ENCODE results near the gene SV2C.
"Not testable (repeated sequence)": the region's sequence is repeated elsewhere in the genome, so short reads cannot be mapped to it uniquely, and the experiment has no call there.

Gene SV2C

DNA sequence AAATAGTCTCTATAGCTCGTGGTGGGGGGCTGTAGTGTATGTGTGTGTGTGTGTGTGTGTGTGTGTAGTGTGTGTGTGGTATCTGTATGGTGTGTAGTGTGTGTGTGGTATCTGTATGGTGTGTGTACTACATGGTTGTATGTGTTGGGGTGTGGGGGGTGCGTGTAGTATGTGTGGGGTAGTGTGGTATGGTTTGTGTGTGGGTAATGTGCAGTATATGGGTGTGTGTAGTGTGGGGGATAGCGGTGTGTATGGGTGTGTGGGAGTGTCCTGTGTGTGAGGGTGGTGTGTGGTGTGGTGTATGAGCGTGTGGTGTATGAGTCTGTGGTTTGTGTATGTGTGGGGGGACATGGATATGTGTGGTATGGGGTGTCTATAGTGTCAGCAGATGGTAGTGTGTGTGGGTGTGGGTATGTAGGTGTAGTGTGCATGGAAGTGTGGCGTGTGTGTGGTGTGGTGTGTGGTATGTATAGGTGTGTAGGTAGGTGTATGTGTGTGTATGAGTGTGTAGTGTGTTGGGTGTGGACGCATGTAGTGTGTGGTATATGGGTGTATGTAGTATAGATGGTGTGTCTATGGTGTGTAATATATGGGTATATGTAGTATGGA, 174.1 kb downstream of the SV2C start:
- DNase-seq, result no peak

DNA sequence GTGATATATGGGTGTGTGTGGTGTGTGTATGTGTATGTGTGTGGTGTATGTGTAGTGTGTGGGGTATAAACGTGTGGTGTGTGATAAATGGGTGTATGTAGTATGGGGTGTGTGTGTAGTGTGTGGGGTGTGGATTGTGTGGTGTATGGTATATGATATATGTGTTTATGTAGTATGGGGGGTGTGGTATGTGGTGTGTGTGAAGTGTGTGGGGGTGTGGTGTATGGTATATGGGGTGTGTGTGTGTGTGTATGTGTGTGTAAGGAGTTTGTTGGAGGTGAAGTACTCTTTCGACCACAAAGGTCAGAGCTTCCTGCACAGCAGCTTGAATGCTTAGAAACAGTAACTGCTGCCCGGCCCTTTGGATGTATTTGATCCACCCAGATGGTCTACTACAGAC, 174.7 kb downstream of the SV2C start:
- DNase-seq, result no peak

DNA sequence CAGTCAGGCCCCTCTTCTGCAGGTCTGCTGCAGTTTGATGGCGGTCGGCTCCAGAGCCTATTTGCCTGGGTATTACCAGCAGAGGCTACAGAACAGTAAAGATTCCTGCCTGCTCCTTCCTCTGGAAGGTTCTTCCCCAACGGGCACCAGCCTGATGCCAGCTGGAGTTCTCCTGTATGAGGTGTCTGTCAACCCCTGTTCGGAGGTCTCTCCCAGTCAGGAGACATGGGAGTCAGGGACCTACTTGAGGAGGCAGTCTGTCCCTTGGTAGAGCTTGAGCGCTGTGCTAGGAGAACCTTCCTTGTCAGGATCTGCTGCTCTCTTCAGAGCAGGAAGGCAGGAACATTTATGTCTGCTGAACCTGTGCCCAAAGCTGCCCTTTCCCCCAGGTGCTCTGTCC, 181.5 kb downstream of the SV2C start:
- DNase-seq, result no peak

DNA sequence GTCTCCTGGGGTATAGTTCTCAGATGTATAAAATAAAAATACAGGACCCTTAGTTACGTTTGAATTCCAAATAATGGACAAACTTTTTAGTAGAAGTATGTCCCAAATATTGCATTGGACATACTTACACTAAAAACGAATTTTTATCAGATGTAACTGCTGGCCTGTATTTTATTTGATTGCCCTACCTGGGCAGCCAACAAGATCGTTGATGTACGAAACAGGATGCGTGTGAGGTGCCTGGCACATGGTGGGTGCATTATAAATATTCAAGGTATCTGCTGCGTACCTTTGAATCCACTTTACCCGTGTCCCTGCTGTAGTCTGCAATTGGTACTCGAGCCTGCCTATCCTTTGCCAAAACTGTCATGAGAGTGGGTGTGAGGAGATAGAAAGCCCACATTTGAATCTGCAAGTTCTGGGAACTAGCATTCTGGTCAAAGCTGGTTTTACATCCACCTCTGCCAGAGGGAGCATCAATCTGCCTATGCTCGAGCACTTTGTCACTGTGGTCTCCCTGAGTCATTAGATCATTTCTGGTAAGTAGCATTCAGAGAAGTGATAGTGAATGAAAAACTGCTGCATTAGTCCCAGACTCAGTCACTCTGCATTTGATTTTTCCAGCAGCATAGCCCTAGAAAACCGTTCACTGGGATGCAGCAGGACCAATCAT, 186.2 kb downstream of the SV2C start:
- DNase-seq, result no peak

DNA sequence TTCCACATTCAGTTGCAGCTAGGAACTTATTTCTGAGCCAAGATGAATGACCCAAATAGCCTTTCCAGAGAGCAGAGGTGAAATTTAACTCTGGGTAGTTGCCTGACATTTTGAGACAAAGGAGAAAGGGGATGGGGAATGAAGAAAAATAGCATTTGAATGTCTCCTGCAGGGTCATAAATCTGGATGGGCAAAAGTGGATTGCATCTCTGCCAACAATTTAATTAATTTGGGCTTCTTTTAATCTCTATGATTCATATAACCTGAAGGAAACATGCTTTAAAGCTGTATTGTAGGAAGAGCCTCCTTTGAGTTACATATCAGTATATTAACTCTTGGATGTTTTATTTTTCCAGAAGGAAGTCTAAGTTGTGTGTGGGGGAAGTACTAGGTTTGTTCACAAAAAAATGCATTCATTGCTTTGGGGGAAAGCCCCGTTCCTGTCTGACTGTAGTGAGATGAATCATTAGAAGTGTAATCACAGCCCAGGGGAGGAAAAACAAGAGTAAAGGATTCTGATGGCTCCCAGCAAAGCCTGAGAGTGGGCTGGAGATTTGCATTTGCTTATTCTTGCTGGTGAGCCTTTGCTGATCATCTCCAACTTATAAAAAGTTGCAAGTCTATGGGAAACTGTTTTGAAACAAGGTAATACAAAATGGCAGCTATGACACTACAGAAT, 186.9 kb downstream of the SV2C start:
- DNase-seq, result peak; percentile 64

DNA sequence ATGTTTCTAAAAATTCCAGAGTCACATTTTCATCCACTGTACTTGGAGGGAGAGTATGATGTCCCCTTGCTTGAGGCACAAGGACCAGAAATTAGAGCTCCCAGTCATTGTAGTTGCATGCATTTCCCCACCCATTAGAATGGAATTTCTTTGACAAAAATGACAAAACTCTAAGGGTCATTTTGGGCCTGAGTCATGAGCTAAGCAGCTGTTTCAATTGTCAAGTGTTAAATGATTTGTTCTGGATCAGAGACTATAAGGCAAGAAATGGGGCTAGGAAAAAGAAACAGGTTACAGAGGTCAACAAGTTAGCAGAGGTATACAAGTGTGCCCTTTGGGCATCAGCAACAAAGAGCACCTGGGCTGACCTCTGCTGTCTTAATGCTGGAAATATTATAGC, 188.7 kb downstream of the SV2C start:
- DNase-seq, result no peak

DNA sequence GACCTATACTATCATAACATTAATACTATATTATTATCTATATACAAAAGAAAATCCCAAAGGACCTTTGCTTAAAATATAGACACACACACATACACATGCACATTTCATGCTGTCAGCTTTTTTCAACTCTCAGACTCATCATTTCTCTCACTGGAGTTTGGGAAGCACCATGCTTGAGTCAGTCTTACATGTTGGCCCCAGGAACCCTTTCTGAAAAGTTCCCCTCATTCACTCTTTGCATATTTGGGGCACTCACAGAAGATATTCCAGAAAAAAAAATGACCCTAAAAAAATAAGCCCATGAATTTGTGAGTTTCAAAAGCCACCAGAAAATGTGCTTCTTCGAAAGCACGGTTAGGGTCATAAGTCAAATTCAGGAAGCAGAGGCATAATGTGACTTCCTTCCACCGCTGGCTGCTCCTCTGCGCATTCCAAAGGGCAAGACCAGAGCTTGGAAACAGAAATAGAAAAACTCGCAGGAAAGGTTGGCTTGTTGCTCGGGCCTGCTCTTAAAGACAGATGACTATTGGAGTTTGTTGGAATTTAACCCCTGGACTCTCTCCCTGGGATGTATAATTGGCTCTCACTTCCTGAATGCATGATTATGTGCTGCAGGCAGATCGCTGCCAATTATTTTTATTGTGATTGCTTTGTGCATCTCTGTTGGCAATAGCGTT, 190.2 kb downstream of the SV2C start:
- no peak for DNase-seq

DNA sequence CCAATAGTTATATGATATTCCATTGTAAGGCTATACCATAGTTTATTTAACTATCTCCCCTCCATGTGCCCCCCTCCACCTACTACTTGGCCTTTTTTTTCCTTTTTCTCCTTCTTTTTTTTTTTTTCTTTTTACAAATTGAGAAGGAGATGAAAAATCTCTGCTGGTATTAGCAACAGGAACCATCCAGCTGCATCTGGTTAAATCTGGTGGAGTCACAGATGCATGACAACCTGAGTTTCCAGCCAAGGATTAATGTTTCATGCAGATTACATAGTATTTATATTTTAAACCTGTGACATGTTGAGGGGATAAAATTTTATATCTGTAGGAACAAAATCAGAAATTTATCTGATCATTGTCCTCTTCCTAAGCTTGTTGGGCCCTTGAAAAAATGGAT, 191.4 kb downstream of the SV2C start:
- DNase-seq, result no peak

DNA sequence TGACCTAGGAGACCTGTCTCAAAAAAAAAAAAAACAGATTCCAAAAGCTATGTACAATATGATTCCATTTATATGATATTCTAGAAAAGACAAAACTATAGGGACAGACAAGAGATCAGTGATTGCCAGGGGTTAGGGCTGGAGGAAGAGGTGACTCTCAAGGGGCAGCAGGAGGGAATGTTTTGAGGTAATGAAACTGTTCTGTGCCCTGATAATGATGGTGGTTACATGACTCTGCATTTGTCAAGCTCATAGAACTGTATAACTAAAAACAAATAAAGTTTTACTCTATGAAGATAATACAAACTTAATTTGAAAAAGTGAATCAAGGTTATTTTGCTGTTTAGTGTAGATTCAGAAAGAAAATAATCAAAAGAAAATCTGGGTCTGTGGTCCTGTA, 194.6 kb downstream of the SV2C start:
- DNase-seq, result no peak

DNA sequence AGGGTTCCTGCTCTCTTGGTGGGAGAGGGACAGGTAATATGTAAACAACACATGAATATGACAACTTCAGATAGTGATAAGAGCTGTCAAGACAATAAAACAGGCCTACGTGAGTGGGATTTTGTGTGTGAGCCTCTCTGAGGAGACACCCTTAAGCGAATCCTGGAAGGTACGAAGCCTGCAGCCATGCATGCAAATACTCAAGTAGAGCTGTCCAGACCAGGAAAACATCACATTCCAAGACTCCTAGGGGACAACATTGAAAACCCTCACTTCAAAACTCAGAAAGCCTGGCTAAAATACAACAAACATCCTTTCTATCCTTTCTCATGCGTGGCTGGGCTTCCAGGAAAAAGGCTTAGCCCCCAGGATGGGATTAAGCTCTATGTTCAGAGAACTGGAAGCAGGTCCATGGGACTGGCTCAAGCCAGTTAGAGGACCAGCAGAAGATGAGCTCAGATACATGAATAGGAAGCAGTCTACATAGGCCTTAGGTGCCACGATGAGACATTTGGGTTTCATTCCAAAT, 195.1 kb downstream of the SV2C start:
- DNase-seq, result no peak

DNA sequence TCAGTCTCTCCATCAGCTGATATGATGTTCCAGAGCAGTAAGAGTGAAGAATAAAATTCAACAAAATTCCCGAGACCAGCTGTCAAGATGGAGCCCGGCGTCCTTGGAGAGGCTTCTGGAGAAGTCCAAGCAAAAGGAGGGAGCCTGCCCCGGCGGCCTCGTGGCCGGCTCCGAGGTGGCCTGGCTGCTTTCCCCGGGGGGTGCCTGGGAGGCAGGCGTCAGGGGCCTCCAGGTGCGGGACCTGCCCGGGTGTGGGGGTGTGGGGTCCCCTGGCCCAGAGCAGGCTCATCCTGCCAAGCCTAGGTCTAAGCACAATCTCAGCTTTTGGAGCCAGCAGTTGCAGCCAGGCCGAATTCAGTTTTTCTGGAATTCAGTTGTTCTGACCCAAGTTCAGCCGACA, 197.3 kb downstream of the SV2C start:
- DNase-seq, result no peak

DNA sequence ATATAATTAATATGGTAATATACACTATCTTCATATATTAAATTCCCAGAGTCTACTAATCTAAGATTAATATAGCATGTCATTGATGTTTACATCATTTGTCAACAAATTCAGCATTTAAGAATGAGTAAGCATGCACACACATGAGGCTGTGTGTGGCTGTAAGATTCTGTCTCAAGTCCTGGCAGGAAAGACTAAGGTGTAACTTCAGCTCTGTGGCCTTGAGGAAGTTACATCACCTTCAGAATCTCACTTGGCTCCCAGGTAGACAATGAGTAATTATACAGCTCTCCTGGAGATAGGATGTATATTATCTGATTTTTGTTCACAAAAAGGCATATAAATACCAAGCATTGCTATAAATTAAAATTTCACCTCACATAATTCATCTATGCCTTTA, 200.5 kb downstream of the SV2C start:
- DNase-seq, result no peak

DNA sequence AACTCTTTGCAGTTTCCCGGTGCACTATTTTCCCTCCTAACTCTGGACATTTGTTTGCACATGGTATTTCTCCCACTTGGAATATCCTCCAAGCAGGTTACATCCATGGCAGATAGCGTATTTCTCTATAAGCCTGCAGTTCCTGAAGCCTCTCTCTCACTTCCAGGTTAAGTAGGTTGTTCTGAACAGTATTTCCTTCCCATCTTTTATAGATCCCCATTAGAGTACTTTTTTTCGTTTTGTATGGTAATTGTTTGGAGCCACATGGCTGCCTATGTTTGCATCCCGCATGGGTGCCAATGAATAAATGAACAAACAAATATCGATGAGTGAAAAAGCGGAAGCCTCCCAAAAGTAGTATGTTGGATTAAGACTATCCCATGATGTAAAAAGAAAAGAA, 206.5 kb downstream of the SV2C start:
- DNase-seq, result no peak

DNA sequence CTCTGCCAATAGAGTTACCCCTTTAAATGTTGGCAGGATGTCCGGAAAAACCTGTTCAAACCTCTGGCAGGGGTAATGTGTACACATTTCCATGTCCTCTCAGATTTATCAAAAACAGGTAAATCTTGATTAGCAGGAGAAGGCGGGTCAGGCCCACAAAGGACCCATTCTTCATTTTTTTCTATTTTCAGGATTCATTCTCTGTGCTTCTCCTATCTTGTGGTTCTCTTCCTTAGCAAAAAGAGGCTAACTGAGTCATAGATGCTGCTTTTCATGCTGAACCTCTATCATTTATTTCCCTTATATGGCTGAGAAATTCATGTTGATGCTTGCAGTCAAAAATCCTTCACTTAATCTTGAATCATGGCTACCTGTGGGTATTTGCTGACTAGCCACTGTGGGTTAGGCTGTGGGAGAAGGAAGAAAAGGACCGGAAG, 207.2 kb downstream of the SV2C start:
- DNase-seq, result no peak

DNA sequence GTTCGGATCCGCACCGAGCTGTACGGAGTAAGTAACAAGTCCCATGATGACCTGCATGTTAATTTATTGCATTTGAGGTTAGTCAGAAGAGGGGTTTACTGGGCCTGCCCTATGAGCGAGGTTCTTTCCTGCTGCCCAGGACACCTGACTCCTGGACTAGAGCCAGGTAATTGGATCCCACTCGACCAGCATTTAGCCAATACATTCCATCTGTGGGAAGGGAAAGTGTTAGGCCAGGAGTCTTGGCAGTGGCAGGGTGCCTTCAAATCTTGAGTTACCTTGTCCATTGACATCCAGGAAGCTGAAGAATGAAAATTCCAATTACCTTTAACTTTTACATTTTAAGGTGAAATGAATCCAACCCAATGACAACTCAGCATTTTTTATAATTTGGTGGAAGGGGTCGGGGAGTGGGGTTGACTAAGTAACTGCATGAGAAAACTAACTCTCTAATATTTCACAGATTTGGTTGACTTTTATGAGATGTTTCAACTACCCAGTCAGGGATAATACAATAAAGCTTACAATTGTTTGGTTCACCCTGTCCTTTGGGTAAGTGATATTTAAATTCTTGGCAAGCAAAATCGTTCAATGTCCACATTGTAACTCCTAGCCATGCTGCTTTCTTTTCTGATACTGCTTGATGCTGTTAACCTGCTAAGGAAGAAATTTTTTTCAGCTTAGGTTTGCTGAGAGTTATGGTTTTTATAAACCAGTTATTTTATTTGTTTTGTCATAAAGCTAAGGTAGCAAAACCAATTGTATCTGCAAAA, 208.3 kb downstream of the SV2C start:
- no peak for DNase-seq

DNA sequence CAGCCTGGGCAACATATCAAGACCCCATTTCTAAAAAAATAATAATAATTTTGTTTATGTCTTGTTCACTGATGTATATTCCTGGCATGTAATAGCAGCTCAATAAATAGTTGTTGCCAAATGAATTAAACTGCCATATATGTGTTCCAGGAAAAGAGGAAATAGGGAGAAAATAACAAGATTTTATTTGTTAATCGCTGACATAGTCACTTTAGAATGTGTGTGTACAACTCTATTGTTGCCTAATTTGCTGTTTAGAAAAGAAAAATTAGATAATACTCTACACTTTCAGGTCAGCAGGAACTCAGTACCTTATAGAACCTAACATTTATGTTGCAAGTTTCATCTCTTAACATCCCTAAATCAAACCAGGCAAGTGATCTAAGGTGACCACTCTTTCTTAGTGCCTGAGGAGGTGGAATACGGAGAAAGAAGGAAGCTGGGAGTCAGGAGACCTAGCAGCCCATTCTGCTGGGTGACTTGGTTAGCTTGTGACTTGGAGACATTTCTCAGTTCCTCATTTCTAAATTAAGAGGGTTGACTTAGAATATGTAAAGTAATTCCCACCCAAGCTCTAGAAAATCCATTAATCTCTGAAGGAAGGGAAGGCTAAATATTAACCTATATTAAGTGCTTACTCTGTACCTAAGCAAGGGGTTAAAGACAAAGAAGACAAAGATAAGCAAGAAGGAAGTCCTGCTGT, 209.6 kb downstream of the SV2C start:
- no peak for DNase-seq

DNA sequence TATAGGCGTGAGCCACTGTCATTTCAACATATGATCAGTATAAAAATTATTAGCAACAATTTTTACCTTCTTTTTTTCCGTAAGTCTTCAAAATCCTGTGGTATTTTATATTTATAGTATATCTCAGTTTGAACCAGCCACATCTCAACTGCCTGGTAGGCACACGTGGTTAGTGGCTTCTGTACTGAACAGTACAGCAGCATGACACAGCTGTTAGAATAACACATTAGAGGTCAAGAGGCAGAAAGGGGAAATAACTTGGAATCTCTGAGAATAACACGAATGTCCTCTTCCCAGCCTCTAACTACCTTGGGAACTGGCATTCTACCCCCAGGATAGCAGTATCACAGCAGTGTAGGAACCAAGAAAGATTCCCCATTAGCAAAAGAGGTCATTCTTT, 211.4 kb downstream of the SV2C start:
- DNase-seq, result no peak

DNA sequence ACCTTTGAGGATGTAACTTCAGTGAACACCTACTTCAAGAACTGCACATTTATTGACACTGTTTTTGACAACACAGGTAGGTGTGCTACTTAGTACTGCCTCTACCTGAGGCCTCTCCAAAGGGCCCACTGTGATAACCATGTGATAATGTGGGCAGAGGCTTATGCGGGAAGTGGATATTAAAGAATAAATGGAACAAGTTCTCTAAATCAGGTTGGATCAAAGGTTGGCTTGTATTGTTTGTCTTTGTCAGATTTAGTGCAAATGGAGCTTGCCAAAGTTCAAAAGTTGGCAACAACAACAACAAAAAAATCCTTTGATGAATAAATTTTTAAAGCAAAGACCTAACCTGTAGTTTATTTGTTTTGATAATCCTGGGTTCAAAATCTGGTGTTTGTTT, 215.7 kb downstream of the SV2C start:
- no peak for DNase-seq

DNA sequence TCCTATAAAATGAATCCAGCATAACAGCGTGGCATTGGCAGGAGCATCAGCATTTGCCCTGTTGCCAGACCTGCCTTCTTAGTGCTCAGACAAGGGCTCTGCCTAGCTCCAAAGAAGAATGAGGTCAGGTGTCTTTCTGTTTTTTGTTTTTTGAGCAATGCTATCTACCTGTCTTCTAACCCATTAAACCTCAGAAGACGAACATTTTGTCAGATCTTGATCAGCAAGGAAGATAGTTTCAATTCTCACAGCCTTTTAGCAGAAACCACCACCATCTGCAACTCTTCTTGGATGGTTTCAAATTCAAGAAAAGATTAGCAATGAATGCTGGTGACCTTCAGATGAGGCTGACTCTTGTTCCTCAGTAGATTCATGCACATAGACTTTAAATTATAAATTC, 216.4 kb downstream of the SV2C start:
- DNase-seq, result no peak

DNA sequence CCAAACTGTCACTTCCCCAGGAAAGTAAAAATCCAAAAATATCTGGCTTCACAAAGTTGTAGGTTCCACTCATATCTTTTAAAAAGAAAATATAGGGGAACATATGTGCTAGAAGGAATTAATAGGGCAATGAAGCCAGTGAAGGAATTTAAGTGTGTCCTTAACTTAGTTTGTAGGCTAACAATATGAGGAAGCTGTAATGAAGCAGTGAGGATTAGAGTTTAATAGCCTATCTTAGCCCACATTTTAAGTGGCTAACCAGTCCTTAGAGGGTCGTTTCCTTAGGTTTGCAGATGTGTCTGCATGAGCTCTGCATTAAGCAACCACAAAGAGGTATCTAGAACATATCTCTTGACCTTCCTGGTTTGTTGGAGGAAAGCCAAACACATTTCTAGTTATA, 218.7 kb downstream of the SV2C start:
- not testable (repeated sequence) for DNase-seq

DNA sequence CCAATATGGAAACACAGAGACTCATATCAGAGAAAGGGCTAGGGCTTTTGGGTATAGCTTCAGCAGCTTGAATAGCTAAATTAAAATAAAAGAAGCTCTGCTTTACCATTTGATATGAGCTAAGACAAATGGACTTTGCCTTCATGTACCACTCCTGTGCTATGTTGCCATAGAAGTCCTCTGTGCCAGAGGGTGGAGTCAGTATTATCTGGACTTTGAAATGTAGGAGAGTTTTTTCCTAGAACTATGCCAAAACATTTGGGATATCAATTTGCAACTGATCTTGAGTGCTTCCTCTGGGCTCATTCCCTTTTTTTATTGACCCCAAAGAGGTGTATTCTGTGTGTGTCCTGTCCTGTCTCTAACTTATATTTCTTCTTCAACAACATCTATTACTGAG, 219.5 kb downstream of the SV2C start:
- DNase-seq, result not testable (repeated sequence)

DNA sequence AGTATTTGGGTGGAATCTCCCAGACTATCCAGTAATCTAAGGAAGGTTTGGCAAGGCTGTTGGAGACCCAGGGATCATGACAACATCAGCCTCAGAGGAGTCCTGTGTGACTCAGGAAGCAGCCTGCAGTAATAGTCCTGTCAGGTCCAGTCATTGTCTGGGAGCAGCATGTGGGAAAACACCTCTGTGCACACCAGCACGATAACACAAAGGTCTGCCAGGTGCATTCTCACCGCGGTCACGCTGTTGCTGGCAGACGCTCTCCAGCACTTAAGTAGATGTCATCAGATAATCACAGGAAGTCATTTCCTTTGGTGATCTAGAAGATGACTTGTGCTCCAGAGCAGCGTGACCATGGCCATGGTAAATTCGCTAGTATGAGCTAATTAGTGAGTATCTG, 220.7 kb downstream of the SV2C start:
- no peak for DNase-seq

All from fibroblast of skin of abdomen (primary cell).